ENCODE results near the gene RSU1.

The RSU1 gene

DNA sequence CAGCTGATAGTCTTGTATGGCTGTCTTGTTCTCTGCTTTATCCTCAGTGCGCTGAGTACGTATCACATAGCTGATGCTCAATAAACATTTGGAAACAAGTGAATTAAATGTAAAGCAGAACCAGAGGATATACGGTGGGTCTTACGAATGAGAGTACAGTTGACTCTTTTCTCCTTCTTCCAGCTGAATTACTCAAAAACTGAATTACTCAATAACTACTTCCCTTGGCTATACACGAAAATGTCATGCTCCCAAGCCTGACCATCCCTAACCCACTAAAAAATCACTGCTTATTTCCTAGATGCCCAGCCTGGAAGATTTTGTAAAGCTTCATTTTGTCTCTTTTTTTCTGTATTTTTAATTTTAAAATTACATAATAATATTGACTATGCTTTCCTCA lies 3.2 kb upstream of the RSU1 start:
- no peak for DNase-seq

- DNase-seq, result no peak
Observed at GRCh38 chr10:16820018-16820417, 2.8 kb upstream of the RSU1 start.

- DNase-seq, result no peak
Observed at GRCh38 chr10:16819436-16819835, 2.2 kb upstream of the RSU1 start.

DNA sequence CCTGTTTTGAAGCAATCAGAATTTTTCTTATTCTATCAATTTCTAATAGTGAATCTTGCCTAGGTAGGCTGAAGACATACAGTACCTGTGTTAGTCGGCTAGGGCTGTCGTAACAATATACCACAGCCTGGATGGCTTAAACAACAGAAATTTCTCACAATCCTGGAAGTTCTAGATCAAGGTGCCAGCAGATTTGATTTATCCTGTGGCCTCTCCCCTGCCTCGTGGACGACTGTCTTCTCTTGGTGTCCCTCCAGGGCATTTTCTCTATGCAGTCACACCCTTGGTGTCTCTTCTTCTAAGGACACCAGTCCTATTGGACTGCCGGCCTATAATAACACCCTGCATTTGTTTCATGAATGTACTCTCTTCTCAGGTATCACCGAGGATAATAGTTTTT lies 1.8 kb upstream of the RSU1 start:
- no peak for DNase-seq

- no peak for DNase-seq
Observed at GRCh38 chr10:16816830-16817124, 447 bp downstream of the RSU1 start.

DNA sequence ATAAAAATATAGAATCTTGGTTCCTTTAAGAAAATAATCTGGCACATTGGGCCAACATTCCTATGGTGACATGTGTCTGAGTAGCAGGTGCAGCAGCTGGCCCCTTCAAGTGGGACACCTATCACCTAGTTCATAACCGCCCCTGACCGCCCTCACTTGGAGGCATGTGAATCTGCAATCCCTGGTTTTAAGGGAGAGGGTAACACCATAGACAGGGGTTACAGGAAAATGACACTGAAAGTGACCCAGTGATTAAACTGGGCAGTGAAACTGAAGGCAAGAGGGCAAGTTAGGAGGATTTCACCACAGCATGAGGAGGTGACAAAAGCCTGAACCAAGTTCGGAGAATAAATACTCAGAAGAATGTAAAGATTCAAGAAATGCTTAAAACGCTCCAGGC lies 1.1 kb downstream of the RSU1 start:
- peak; percentile 25 for DNase-seq

DNA sequence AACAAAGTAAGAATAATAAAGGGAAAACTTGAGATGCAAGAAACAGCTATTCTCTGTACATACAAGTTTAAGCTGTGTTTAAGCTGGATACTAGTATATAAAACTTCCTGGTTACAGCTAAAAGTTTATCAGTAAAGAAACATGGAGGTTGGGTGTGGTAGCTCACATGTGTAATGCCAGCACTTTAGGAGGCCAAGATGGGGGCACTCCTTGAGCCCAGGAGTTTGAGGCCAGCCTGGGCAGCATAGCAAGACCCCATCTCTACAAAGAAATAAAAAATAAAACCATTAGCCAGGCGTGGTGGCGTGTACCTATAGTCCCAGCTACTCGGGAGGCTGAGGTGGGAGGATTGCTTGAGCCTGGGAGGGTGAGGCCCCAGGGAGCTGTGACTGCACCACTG lies 3.2 kb downstream of the RSU1 start:
- DNase-seq, result no peak

GRCh38 chr10:16812676-16813075 lies 4.5 kb downstream of the RSU1 start:
- no peak for DNase-seq

- DNase-seq, result no peak
Observed at GRCh38 chr10:16811765-16812164, 5.5 kb downstream of the RSU1 start.

DNA sequence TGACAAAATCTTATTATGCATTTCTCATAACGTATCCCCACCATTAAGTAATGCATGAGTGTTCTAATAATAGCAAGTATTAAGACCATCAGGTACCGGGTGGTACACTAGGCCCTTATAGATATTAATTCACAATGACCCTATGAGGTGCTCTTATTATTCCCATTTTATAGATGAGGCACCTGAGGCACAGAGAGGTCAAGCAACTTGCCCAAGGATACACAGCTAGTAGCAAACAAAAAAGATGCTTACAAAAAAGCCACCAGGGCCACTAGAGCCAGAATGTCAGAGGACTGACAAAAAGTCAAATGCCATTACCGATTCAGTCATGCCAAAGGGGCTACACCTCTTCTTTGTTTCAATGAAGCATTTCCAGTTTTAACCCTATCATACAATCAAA lies 5.9 kb downstream of the RSU1 start:
- DNase-seq, result no peak

DNA sequence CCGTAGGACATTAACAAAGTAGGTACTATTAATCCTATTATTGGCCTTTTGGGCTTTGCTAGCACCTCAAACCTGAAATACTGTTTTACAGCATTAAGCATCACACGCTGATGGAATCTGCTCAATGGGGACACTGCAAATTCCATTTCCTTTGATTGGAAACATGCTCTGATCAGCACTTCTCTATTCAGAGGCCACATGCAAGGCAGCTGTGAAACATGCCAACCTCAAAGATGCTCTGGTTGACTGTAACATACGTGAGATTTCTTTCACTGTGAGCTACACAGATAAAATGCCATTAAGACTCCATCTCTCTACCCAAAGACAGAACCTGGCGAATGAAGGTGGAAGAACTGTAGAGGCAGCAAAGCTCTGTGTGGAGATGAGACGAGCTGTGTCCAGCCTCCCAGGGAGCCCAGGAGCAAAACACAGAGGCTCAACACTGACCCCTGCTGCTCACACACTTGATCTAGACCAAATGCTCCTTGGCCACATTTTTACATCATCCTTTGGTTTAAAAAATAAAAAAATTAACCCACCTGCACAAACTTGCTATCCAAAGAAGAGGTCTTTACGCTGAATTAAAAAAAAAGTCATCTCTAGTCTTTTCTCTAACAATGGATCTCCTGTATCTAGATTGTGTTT lies 8.0 kb downstream of the RSU1 start:
- peak; percentile 72 for DNase-seq

GRCh38 chr10:16804123-16804522 lies 13.1 kb downstream of the RSU1 start:
- no peak for DNase-seq

DNA sequence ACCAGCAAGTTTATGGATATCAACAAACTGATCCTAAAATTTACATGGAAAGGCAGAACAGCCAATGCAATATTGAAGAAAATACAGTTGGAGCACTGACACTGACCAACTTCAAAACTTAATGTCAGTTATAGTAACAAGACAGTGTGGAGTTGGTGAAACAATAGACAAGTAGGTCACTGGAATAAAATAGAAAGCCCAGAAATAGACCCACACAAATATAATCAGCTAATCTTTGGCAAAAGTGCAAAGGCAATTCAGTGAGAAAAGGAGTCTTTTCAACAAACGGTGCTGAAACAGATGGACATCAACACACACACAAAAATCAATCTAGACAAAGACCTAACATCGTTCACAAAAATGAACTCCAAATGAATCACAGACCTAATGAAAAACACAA lies 13.8 kb downstream of the RSU1 start:
- DNase-seq, result no peak

DNA sequence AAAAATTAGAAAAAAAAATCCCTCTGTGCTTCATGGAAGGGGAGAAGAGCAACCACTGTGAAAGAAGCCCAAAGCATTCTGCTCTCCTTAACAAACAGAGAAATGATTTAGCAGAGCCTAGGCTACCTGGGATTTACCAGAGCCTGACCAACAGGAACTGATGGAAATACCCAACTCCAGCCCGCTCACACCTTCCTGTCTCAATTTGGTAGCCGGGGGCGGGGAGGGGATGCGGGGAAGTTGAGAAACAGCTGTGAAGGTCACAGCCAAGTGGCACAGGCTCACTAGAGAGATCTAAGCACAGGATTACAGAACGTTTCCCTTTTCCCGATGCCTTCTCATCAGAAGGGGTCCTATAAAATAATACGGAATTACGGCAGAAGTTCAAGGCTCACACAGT lies 17.6 kb downstream of the RSU1 start:
- peak; percentile 22 for DNase-seq

GRCh38 chr10:16798571-16798970 lies 18.7 kb downstream of the RSU1 start:
- DNase-seq, result no peak

- DNase-seq, result no peak
Observed at GRCh38 chr10:16795410-16796073, 21.7 kb downstream of the RSU1 start.

- no peak for DNase-seq
Observed at GRCh38 chr10:16794005-16794404, 23.2 kb downstream of the RSU1 start.

DNA sequence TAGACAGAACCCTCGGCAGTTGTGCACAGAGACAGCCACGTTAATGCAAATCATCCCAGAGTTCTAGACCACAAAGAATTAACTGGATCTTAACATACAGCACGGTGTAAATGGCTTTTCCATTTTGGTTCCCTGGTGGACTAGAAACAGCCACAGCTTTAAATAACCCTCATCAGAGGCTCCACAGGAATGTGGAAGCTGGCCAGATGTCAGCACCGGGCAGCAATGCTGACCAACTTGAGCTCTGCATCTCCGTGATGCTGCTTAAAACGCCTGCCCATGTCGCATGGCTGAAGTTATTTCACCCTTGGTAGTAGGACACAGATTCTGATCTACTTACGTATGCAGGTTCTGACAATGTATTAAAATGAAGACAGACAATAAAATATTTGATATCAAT lies 24.5 kb downstream of the RSU1 start:
- DNase-seq, result no peak

DNA sequence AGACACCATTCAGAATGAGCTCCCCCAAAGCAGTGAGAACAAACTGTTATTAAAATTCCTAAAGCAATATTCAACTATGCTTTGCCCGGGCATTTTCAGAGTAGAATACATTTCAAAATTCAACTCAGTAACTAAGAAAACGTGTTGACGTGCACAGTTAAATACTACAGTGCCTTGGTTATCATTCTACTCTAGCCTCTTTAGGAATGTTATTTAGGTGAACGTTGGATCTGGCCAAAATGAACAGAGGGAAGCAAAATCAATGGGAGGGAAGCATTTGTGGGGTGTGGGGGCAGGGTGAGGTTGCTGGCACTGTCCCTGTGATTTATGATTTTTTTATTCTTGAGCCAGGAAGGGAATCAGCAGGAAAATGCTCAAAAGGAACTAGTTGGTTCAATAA lies 27.5 kb downstream of the RSU1 start:
- no peak for DNase-seq

DNA sequence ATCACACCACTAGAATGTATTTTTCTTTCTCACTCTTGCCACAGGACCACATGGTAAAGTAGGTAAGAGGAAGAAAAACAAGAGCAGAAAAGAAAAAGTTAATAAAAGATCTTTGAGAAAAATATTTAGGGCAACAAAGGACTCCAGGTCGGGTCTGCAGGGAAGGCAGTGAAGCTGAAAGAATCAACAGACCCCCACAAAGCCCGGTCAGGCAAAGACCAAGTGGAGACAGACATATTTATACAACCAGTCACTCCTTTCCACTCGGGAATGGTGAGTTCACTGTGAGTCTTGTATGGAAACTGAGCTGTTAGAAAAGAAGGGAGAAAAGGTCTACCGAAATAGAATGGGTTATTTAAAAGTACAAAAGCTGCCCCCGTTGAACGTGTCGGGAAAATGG lies 28.0 kb downstream of the RSU1 start:
- DNase-seq, result no peak

- no peak for DNase-seq
Observed at GRCh38 chr10:16788778-16789177, 28.4 kb downstream of the RSU1 start.

GRCh38 chr10:16788125-16788524 lies 29.1 kb downstream of the RSU1 start:
- no peak for DNase-seq

- DNase-seq, result no peak
Observed at GRCh38 chr10:16787361-16787791, 29.8 kb downstream of the RSU1 start.

GRCh38 chr10:16780338-16780880 lies 36.8 kb downstream of the RSU1 start:
- DNase-seq, result no peak

GRCh38 chr10:16779384-16779915 lies 37.8 kb downstream of the RSU1 start:
- no peak for DNase-seq
